GM21390 (cell line): ENCODE results near the gene PDHB.

Source experiments
- ATAC-seq: cut with Tn5 transposase; IDR thresholded peaks from one replicate; pipeline ENCODE4 v1.9.1; 2021; ENCODE audit not compliant: unreplicated experiment

The PDHB gene

GRCh38 chr3:58433400-58434167, at the start of gene PDHB:
PDHB (minus strand) TSS chr3:58433832; CDS start chr3:58433809, 23 bp downstream.
- peak; percentile 94 for ATAC-seq

- no peak for ATAC-seq
These were observed 49.4 kb upstream of the PDHB start for GRCh38 chr3:58482917-58483636.

- no peak for ATAC-seq
These were observed 46.7 kb upstream of the PDHB start for GRCh38 chr3:58480309-58480708.

- ATAC-seq, result no peak
These were observed 45.1 kb upstream of the PDHB start for GRCh38 chr3:58478781-58479180.

- ATAC-seq, result no peak
These were observed 41.4 kb upstream of the PDHB start for GRCh38 chr3:58474967-58475578.

GRCh38 chr3:58474348-58474911, 40.8 kb upstream of the PDHB start:
- no peak for ATAC-seq

GRCh38 chr3:58473275-58473674, 39.6 kb upstream of the PDHB start:
- ATAC-seq, result no peak

- no peak for ATAC-seq
These were observed 37.6 kb upstream of the PDHB start for GRCh38 chr3:58471025-58471887.

- ATAC-seq, result no peak
These were observed 36.9 kb upstream of the PDHB start for GRCh38 chr3:58470363-58471024.

GRCh38 chr3:58469096-58469495, 35.5 kb upstream of the PDHB start:
- no peak for ATAC-seq

- ATAC-seq, result no peak
These were observed 33.4 kb upstream of the PDHB start for GRCh38 chr3:58466899-58467563.

- ATAC-seq, result no peak
These were observed 31.2 kb upstream of the PDHB start for GRCh38 chr3:58464866-58465265.

- no peak for ATAC-seq
These were observed 30.3 kb upstream of the PDHB start for GRCh38 chr3:58463942-58464271.

GRCh38 chr3:58463181-58463941, 29.7 kb upstream of the PDHB start:
- ATAC-seq, result peak; percentile 90

GRCh38 chr3:58462829-58463180, 29.2 kb upstream of the PDHB start:
- ATAC-seq, result no peak

- no peak for ATAC-seq
These were observed 25.5 kb upstream of the PDHB start for GRCh38 chr3:58459160-58459559.

GRCh38 chr3:58452176-58452575, 18.5 kb upstream of the PDHB start:
- ATAC-seq, result no peak

GRCh38 chr3:58441514-58442450, 8.2 kb upstream of the PDHB start:
- ATAC-seq, result no peak
